ENCODE measurements around the gene RNF11.

RNF11 gene

GRCh38 chr1:51266181-51266580, 30.1 kb downstream of the RNF11 start:
- DNase-seq: no peak

- DNase-seq: no peak
Observed at GRCh38 chr1:51266791-51267190, 30.7 kb downstream of the RNF11 start.

DNA sequence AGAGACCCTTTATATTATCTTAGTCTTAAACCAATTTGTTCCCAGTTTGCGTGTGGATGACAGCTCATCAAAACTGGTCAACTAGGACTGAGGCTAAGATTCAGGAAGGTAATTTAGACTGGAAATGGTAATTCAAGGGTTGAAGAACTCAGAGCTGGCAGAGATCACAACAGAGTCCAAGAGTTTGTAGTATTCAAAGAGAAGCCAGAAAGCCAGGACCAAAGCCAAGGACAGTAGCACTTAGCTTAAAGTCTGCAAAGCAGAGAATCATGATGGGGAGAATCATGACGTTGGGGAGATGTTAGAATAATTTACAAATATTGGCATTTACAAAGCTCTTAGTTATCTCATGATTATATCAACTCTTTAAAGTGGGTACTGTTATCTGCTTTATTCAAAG, 32.6 kb downstream of the RNF11 start:
- DNase-seq: no peak

- no peak for DNase-seq
Observed at GRCh38 chr1:51270751-51271150, 34.7 kb downstream of the RNF11 start.

GRCh38 chr1:51272916-51273315, 36.8 kb downstream of the RNF11 start:
- DNase-seq: no peak

DNA sequence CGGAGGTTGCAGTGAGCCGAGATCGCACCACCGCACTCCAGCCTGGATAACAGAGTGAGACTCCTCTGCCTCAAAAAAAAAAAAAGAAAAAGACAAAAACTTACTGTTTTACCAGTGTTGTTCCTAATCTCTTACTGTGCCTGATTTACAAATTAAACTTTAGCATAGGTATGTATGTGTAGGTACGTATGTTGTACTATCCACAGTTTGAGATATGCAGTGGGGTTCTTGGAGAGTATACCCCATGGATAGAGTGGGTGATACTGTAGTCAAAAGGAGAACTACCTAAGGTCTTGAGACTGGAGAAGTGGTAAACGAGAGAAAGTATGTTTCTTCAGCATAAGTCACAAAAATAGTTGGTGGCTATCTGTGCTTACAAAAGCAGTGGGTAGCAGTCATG, 38.6 kb downstream of the RNF11 start:
- no peak for DNase-seq

GRCh38 chr1:51276286-51276685, 40.2 kb downstream of the RNF11 start:
- no peak for DNase-seq

DNA sequence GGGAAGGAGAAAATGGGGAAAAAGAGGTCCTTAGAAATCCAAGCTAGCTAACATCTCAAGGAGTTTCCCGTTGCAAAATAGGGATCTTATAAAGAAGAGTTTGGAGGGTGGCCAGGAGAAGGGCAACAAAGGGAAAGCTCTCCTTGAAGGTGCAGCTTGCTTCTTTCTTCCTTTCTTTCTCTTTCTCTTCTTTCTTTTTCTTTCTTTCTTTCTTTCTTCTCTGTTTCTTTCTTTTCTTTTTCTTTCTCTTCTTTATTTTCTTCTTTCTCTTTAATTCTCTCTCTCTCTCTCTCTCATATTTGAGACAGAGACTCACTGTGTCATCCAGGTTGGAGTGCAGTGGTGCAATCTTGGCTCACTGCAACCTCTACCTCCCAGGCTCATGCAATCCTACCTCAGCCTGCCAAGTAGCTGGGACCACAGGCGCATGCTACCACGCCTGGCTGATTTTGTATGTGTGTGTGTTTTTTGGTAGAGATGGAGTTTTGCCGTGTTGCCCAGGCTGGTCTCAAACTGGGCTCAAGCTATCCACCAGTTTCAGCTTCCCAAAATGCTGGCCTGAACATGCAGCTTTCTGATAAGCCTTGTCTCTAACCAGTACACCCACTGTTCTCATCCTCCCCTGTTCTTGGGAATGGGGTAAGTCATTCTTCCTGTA, 44.4 kb downstream of the RNF11 start:
- DNase-seq: no peak

- DNase-seq: no peak
Observed at GRCh38 chr1:51281807-51282206, 45.7 kb downstream of the RNF11 start.

GRCh38 chr1:51282605-51283004, 46.5 kb downstream of the RNF11 start:
- no peak for DNase-seq

DNA sequence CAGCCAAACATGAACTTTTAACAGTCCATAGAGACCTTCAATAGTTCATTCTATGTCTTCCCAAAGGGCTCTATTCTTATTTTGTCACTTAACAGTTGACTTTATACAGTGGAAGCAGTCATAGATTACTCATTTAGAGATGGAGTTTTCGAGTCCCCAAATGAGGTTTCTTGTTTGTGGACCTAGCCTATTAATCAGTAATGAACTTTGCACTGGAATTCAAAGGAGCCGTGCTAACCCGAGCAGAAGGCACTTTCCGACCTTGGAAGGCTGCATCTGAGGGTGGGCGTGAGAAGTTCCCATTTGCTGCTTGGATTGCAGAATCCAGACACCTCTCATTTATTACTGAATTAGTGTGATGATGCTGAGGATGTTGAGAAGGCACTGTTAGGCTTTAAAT, 47.9 kb downstream of the RNF11 start:
- DNase-seq: no peak

DNA sequence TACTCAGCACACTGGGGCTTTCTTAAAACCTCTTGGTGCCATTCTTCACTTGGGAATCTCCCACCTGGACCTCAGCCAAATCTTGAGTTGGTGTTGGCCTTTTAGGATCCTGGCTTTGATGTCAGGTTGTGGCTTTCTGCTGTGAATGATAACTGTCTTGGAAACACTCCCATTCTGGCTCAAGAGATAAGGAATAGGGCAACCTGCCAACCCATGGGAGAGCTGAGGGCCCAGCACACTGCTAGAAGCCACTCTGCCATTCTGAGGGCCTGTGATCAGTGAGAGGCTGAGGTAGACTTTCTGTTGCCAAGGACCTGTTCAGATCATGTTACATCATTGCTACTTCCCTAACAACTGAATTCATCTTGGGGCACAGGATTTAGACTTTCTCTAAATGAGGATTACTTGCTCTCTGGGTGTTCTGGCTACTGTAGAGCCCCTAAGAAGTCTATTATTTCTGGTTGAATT, 48.4 kb downstream of the RNF11 start:
- peak; percentile 41 to 57 for DNase-seq

GRCh38 chr1:51285055-51285454, 49.0 kb downstream of the RNF11 start:
- DNase-seq: no peak

DNA sequence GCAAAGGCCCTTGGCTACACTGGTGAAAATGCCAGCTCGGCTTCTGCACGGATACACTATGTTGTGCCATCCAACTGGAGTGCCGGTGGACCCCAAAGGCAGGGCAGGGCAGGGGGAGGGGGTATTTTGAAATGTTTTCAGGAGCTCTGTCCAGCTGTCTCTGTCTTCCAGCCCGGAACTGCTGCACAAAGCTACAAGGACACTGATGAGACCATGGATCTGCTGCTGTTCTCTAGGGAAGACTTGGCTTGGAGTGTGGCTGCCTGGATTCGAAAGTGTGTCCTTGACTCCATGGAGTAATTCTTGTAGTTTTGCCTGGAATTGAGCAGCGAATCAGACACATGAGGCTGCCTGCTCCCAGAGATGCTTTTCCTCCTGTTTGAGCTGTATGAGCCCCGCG, 51.9 kb downstream of the RNF11 start:
- no peak for DNase-seq

GRCh38 chr1:51288578-51288977, 52.5 kb downstream of the RNF11 start:
- DNase-seq: no peak

DNA sequence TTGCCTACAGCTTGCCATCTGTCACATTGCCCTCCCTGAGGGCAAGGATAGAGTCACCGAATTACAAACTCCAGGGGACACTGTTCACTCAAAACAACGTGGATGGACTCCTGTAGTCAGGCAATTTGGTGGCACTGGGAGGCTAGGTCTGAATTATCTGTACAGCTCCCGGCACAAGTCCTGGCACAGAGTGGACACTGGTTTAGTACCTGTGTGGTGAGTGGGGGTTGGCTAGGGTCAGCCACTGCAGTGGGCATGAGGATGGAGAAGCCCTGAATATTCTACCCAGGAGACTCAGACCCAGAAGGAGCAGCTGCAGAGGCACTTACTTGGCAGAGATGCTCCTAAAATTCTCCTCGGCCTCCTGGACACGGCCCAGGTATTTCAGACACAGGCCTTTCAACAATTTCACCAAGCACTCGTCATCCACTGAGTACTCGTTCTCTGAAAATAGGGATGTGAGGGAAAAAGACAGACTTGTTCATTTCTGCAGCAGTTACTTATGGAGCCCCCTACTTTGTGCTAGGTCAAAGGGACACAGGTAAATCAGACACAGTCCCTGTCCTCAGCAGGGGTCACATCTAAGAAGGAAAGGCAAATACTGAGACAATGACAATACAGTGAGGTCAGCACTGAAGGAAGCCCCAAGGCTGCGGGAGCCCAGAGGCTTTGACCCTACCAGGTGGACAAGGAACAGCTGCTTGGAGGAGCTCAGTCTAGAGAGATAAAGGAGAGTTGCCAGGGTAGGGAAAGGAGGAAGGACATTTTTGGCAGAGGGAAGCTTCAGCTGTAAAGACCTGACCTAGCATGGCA, 53.8 kb downstream of the RNF11 start:
- no peak for DNase-seq

DNA sequence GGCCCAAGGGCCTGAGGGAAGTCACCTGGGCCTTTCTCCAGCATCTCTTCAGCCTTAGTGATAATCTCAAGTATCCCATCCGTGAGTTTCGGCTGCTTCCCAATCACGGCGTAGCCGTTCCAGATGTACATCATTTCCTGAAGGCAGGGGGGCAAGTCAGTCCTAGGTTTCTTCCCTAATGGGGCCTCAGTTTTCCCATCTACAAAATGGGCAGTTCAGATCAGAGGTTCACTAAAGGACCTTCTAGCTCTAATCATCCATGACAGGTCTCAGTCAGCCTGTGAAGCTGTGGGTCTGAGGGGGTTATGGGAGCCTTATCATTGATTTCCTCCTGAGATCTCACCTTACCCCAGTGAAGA, 54.4 kb downstream of the RNF11 start:
- no peak for DNase-seq

DNA sequence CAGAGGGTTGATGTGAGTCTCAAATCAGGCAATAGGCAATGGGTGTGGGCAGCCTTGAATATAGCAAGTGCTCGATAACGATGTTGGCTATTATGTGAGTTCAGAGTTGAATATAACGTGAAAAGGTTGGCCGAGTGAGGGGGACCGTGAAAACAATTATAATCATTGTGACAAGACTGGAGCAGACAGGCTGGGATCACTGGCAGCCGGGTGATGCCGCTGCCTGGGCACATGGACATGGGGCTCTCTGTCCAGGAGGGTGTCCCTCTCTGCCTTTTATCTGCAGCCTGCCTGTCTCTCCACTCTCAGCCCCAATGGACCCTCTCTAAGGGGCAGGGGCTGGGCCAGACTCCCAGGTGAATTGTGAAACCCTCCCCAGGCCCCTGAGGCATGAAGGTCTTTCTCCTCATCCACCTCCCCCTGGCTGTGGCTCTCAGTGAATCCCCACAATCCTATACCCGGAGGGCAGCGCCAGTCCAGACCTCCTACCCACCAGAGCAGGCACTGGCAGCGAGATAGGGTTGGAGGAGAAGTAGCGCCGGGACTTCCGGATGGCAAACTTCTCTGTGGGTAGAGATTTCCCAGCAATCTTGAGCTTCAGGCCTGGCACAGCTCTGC, 57.9 kb downstream of the RNF11 start:
- no peak for DNase-seq

DNA sequence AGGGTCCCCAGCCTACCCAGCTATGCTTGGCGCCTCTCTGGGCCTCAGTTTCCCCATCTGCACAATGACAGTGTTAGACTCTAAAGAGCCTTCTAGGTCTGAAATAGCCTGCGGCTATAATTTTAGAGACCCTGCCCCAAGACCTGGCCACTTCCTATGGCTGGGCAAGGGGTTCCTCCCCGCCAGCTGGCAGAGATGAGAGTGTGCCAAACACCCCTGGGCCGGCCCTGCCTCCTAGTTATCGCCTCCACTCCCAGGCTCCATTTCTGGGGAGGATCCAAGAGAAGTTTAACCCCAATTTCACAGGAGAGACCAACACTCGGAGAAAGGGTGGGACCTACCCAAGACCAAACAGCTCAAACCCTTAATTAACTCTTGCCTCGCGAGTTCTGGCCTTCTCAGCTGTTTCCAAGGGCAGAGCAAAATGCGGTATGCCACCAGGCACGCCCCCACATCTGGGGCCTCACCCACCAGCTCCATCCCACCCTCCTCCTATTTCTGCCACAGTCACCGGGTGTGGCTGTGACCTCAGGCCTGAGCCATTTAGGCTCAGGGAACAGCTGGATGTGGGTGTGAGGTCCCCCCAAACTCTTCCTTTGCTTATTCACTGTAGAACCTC, 58.6 kb downstream of the RNF11 start:
- DNase-seq: peak; percentile 2 to 7

DNA sequence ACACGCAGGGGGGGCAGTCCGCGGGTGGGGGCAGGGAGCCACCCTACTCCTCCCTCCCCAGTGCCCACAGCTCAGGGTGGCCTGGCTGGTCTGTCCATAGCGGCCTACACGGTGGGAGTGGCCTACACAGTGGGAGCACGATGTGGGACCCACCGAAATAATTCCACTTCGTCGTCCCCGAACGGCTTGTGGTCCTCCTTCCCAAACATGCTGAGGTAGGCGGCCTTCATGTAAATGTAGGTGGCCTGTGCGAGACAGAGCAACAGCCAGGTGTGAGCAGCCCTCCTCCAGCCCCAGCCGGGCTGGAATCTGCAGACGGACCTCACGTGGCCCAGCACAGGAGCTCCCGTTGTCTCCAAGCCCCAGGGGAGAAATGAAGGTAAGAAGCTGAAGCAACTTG, 59.9 kb downstream of the RNF11 start:
- DNase-seq: no peak

GRCh38 chr1:51296383-51297357, 60.6 kb downstream of the RNF11 start:
- DNase-seq: peak; percentile 66 to 70

Measured in Kasumi-1 (cell line).